GM12874 (cell line): ENCODE measurements around the gene PPP1R2C.

Source experiments
- TF ChIP-seq, protein P1 (sequence below): IDR thresholded peaks from 2 replicates; pipeline ENCODE4 v1.5.1; 2011; ENCODE audit warnings: low read depth, mild to moderate bottlenecking, control low read depth, low read length, moderate library complexity; ENCODE audit not compliant: insufficient read depth

PPP1R2C gene

DNA sequence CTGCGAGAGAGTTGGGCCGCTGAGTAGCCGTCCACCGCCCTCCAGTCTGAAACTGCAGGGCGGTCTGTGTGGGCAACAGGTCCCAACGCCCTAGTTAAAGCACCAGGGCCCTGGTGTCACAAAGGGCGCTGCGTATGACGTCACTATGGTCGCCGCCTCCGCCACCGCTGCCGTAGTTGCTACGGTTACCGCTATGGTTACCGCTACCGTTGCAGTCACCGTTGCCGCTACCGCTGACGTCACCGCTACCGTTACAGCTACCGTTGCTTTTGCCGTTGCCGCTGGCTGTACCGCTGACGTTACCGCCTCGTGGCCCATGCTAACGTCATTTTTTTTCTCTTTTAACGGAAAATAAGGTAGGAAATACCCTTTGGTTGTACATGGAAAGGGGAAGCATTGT, at the start of gene PPP1R2C:
Gene PPP1R2C, minus strand, starts transcription at position 68 of the 400 bp plus-strand sequence. CDS start 84 bp downstream, outside the sequence.
- TF ChIP-seq, protein P1, sequence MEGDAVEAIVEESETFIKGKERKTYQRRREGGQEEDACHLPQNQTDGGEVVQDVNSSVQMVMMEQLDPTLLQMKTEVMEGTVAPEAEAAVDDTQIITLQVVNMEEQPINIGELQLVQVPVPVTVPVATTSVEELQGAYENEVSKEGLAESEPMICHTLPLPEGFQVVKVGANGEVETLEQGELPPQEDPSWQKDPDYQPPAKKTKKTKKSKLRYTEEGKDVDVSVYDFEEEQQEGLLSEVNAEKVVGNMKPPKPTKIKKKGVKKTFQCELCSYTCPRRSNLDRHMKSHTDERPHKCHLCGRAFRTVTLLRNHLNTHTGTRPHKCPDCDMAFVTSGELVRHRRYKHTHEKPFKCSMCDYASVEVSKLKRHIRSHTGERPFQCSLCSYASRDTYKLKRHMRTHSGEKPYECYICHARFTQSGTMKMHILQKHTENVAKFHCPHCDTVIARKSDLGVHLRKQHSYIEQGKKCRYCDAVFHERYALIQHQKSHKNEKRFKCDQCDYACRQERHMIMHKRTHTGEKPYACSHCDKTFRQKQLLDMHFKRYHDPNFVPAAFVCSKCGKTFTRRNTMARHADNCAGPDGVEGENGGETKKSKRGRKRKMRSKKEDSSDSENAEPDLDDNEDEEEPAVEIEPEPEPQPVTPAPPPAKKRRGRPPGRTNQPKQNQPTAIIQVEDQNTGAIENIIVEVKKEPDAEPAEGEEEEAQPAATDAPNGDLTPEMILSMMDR = no peak

DNA sequence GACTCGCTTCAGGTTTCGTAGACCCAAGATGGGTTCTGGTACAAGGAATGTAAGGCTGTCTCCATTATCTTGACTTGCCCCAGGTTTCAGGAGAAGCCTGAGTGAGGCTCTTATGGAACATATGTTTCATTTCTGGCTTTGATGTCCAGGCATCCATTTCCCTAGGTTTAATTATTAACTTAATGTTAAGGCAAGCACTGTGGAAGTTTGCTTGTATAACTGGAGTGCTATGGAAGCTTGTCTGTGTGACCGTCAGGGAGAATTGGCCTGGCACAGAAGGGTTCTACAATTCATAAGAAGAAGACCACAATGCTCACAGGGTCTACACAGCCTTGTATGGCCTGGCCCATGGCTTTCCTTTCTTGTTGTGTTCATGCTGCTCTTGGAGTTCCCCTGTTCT, 47.2 kb upstream of the PPP1R2C start:
- TF ChIP-seq, protein P1 = no peak

DNA sequence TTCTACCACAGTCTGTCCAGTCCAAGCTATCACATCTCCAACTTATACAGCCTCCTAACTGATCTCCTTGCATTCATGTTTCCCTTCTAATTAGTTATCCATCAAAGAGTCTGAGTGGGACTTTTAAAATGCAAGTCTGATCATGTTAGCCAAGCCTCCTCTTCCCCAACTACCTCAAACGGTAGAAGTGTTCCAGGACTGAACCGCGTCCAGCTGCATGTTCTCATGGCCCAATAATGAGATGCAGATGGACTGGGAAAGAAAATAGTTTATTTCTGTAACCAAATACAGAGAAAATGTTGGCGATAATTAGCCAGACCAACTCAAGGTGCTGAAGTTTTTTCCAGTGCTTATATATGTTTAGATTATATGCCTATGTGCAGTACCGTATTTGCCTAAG, 46.6 kb upstream of the PPP1R2C start:
- TF ChIP-seq, protein P1 = no peak

DNA sequence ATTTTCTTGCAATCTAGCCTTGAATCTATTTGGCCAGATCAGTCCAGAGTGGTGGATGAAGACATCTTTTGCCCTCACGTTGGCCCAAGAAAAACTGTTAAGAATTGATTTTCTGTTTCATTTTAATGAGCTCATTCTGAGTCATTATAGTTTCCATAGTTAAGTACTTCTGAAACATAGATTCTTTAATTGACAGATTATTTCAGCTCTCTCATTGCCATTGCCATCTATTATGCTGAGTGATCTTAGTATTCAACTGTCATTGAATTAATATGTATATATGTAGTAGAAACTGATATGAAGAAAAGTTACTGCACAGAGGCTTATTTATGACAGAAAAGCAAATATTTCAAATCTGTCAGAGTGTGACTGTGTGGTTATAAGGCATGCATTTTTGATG, 45.5 kb upstream of the PPP1R2C start:
- TF ChIP-seq, protein P1 = no peak

DNA sequence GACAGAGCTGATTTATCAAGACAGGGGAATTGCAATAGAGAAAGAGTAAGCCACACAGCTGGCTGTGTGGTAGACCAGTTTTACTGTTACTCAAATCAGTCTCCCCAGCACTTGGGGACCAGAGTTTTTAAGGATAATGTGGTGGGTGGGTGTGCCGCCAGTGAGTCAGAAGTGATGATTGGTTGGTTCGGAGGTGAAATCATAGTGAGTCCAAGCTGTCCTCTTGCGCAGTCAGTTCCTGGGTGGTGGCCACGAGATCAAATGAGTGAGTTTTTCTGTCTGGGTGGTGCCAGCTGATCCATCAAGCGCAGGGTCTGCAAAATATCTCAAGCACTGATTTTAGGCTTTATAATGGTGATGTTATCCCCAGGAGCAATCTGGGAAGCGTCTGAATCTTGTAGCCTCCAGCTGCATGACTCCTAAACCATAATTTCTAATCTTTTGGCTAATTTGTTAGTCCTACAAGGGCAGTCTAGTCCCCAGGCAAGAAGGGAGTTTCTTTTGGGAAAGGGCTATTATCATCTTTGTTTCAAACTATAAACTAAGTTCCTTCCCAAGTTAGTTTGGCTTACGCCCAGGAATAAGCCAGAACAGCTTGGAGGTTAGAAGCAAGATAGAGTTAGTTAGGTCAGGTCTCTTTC, 44.0 kb upstream of the PPP1R2C start:
- TF ChIP-seq, protein P1 = no peak

DNA sequence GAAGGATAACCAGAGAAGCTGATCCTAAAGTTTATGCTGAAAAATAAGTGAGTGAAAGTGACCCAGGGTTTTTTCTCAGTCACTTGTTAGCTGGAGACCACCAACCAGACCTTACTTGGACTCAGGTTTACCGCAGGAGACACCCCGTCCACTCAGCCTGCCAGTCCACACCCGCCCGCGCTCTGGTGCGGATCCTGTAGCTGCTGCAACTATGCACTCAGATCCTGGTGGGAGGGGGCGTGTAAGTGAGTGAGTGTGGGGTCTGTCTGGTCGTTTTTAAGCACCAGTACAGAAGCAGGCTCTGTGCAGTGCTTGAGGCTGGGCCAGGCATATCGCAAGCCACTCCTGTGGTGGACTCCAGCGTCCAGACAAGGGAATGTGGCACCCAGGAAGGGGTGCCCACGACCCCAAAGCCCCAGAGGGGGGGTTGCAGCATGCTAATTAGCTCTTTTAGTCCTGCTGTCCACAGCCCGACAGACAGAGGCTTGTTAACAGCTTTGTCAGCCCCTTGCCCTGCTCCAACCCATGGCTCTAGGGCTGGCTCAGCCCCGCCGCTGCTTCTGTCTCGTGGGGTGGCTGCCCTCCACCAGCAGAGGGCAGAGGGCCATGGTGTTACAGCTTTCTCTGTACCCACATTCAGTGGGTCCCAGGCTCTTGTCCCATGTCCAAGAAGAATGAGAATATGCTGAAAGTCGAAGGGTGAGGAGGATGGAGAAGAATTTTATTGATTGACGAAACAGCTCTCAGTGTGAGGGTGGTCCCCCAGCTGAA, 40.4 kb upstream of the PPP1R2C start:
- TF ChIP-seq, protein P1 = no peak

DNA sequence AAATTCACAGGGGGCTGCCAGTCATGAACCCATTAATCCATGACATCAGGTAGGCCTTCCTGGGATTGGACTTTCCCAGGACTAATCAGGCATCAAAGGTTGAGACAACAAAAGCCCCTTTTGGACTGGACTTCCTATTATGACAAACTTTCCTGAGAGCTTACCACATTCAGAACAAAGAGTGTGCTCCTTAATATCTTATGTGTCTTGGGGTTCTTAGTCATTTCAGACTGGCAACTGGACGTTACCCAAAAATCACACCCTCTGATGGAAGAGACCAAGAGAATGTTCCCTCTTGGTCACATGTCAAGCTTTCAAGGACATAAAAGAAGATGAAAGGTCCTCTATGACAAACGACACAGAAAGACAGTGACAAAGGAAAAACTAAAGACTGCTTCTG, 31.6 kb upstream of the PPP1R2C start:
- TF ChIP-seq, protein P1 = no peak
